Hepatocyte (in vitro differentiated cells): Measurements from ENCODE around the gene IRX4.

ENCODE experiments used
- EZH2 ChIP-seq: fragments of 200-600 bp; sonication (generic); IDR thresholded peaks from 2 replicates; pipeline ENCODE4 v1.6.1; 2016; ENCODE audit warnings: antibody characterized with exemption, mild to moderate bottlenecking, borderline replicate concordance
- EZH2phosphoT487 ChIP-seq: fragments of 200-600 bp; sonication (generic); IDR thresholded peaks from one replicate; pipeline ENCODE4 v1.6.1; 2018; ENCODE audit warnings: antibody characterized with exemption, mild to moderate bottlenecking, low read depth, moderate library complexity; ENCODE audit not compliant: unreplicated experiment, severe bottlenecking
- TF ChIP-seq, protein P1 (sequence below): fragments of 200-600 bp; sonication (generic); IDR thresholded peaks from 2 replicates; pipeline ENCODE4 v1.5.1; 2016; ENCODE audit warnings: antibody characterized with exemption, mild to moderate bottlenecking; ENCODE audit not compliant: poor library complexity

DNA sequence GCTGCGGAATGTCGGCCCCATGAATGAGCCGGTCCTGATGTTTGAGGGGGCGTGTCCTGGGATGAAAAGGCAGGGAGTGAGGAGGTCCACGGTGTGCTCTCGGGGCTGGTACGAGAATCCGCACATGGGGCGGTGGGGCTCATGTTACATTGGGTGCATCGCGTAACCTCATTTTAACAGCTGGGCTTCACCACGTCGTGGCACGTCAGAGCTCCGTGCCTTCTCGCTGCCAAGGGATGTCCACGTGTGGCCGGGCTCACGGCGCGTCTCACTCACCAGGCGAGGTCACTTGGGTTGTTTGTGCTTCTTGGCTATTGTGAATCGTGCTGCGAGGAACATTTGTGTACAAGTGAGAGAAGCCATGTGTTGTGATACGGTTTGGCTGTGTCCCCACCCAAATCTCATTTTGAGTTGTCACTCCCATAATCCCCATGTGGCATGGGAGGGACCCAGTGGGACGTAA is 29.1 kb upstream of the IRX4 start:
- TF ChIP-seq, protein P1, sequence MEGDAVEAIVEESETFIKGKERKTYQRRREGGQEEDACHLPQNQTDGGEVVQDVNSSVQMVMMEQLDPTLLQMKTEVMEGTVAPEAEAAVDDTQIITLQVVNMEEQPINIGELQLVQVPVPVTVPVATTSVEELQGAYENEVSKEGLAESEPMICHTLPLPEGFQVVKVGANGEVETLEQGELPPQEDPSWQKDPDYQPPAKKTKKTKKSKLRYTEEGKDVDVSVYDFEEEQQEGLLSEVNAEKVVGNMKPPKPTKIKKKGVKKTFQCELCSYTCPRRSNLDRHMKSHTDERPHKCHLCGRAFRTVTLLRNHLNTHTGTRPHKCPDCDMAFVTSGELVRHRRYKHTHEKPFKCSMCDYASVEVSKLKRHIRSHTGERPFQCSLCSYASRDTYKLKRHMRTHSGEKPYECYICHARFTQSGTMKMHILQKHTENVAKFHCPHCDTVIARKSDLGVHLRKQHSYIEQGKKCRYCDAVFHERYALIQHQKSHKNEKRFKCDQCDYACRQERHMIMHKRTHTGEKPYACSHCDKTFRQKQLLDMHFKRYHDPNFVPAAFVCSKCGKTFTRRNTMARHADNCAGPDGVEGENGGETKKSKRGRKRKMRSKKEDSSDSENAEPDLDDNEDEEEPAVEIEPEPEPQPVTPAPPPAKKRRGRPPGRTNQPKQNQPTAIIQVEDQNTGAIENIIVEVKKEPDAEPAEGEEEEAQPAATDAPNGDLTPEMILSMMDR, result no peak
- TF ChIP-seq EZH2phosphoT487, result no peak
- TF ChIP-seq EZH2, result no peak
